Inflammatory macrophage treated with lipopolysaccharide for 4 hours (primary cell): Measurements from ENCODE around the gene KRT36.
A peak's percentile ranks its signal among the peaks of the same experiment; 100 is the strongest.

Experiments used
- DNase-seq: peaks from one replicate; pipeline ENCODE4 v3.0.0-alpha.2; 2020

Gene KRT36

DNA sequence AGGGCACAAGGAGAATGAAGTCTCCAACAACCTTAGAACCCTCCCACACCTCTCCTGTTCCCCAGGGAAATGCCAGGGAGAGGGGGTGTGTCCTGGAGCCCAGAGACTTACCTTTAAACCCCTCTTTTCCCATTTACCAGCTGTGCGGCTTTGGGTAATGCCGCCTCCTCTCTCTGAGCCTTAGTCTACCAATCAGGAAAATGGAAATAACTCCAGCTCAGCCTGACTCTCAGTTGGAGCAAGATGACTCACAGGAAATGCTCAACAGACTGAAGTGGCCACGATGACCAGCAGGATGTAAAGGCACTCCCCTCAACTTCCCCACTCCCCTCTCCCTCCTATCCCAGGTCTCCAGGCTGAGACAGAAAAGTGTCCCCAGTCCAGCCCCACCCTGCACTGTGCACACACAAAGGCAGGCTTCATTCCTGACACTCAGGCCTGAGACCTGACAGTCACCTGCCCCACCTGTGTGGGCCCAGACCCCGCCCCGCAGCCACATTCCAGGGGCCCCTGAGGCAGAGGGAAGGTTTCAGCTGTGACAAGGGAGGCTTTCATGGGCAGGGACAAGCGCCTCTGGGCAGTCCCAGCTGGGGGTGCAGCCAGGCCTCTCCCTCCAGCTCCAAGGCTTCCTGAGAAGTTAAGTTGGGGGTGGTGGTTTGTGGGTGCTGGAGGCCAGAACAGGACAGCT is 32.0 kb upstream of the KRT36 start:
- peak; percentile 48 for DNase-seq

DNA sequence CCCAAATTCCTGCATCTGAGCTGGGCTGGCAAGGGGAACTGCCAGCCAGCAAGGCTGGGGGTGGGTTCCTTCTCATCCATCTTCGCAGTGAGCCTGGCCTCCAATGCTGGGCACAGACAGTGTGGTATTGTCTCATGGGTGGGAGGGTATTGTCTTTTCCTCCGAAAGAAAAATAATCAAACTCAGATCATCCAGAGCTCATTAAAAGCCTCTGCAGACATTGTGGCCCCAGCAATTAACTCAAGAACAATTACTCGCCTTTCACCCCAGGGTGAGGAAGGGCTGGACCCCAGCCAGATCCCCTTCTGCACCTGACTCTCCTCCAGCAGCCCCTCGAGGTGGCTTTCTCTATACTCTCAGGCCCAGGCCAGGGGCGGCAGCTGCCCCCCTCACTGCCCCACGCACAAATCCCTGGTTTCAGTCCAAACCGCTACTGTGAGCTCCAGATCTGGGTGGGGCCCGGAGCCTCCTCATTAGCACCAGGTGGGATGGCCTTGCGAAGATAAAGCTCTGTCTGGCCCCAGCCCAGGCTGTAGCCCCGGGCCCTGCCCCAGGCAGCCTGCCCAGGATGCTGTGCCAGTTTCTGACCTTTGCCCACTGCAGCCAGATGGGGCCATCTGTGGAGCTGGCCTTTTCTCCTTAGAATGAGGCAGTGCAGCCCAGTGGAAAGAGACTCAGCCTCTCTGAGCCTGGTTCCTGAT is 31.3 kb upstream of the KRT36 start:
- no peak for DNase-seq

DNA sequence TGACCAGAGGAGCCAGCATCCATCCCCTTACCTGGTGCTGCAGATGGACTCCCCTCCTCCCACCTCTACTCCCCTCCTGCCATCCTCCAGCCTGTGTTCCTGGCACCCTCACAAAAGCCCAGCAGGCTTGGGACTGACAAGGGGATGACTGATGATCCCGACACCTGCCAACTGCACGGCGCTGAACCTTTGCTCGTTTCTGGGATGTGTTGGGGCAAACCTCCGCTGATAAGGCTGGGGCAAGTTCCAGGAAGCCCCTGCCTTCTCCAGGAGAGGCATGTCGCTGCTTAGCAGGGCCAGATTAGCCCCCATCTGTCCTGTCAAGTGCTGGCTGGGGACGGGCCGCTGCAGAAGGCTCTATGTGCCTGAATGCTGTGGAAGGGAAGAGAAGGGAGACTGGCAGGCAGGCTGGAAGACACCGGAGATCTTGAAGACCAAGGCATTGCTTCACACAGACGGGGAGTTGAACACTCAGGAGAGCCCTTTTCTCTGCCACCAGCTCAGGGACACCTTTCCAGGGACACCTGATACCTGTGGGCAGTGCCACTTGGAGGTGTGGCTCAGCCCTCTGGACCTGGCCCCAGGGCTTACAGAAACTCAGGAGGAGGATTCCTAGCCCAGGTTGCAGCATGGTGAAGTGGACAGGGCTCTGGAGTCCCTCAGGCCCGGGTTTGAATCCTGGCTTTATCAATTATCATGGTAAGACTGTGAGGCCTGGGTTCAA is 30.0 kb upstream of the KRT36 start:
- no peak for DNase-seq

DNA sequence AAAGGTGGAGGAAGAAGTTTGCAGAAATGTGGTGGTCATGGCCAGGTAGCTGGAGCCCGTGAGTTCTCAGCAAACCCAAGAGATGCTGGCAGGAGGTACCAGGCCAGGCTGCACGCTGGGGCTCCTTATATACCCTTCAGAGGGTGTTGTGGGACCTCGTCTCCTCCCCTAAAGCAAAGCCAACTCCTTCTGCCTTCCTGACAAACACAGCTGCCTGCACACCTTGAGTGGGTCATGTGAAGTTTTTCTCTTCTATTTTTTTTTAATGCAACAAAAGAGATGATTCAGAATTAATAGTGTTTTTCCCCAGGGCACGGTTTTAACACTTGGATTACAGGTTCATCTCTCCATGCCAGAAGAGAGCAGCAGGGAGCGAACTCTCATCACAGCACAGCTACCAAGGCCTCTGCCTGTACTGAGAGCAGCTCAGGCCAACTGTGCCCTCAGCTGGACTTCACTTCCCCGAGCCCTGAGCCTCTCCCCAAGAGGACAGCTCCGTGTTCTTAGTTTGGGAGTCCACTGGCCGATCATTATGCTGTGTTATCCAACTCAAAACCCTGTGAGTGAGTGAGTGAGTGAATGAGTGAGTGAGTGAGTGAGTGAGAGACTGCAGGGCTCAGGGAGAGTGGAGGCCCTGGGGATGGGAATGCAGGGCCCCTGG is 29.2 kb upstream of the KRT36 start, which contains the start of gene KRT15:
Gene KRT15, minus strand, starts transcription at position 102 of the 661 bp plus-strand sequence. Its CDS starts 63 bp downstream, at position 39.
- no peak for DNase-seq

DNA sequence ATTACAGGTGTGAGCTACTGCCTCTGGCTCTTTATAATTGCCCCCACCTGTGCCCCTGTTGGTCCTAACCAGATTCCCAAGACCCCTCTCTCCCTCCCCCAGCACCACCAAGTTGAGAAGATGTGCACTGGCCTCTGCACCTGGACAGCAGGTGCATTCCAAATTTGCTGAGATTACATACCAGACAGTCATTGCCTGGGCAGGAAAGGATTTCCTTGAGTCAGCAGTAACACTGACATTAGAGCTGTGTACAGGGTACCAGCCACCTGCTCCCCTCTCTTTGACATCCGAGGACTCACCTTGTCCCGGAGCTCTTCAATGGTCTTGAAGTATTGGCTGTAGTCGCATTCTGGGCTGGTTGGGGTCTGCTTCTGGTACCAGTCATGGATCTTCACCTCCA is 28.3 kb upstream of the KRT36 start:
- no peak for DNase-seq

DNA sequence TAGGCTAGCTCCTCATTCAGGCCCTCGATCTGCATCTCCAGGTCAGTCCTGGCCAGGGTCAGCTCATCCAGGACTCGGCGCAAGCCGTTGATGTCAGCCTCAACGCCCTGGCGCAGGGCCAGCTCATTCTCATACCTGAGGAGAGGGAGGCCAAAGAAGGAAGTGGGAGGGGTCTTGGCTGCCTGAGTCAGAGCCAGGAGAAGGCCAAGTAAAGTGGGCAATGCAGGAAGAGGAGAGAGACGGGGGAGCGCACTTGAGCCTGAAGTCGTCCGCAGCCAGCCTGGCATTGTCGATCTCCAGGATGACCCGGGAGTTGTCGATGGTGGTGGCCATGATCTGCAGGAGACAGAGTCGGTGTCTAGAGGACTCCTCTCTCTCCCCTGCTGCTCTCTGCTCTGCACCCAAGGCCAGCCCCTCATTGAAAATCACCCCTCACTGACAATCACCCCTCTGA is 27.1 kb upstream of the KRT36 start:
- no peak for DNase-seq

DNA sequence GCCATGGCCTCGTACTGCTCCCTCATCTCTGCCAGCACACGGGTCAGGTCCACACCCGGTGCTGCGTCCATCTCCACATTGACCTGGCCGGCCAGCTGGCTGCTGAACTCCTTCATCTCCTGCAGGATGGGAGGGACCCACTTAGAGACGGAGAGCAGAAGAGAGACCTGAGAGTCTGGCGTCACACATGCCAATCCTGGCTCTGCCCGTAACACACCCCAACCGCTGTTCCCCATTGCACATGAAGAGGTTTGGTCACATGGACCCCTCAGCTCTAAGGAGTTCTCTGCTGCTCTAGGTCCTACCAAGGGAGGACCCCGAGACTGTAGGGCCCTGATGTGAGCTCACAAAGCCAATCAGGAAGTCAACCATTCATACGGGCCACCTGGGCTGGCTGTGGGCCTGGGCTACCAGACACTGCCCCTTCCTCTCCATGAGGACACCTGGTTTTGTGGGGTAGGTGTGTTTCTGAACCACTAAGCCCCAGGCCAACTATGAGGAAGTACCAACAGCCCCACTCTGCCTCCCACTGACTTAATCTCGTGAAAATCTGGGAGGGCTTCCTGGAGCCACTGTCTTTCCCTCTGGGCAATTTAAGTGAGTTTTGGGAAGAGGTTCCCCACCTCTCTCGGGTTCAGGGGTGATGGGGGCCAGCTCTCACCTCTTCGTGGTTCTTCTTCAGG is 26.6 kb upstream of the KRT36 start:
- DNase-seq = no peak

DNA sequence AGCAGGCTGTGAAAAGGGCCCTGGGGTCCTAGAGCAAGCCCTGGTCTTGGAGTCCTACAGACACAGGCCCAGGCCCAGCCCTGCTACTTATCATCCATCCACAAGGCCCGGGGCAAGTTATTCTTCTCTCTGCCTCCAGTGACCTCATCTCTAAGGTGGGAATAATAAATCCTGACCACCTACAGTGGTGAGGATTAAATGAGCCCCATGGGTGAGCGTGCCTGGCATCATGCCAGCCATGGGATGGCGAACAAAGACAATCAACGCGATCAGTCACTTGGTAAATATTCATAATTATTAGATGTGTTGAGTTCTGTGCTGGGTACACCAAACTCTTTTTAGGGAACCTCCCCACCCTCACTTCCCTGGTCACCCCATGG is 23.4 kb upstream of the KRT36 start:
- no peak for DNase-seq

DNA sequence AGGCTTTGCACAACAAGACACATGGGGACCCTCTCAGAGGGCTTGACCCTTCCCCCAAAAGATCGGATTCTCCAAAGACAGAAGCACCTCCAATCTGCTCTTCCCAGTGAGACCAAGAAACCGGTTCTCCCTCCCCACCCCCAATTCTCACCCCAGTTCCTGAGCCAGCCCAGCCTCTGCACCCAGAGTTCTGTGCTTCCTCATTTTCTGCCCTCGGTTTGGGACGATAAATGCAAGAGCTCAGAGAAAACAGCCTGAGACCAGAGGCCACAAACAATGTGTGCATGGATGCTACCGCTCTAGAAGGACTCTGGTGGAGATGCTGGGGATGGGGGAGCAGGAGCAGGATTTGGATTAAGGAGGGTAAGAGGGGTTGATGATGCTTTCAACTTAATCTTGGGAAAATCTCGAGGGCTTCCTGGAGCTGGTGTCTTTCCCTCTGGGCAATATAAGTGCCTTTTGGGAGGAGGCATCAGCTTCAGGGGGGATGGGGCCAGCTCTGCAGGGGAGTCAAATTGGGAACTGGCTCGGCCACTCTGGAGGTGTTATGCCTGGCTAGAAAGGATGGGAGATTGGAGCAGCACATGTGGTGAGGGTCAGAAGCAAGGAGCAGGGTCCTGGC is 22.9 kb upstream of the KRT36 start:
- DNase-seq = no peak

DNA sequence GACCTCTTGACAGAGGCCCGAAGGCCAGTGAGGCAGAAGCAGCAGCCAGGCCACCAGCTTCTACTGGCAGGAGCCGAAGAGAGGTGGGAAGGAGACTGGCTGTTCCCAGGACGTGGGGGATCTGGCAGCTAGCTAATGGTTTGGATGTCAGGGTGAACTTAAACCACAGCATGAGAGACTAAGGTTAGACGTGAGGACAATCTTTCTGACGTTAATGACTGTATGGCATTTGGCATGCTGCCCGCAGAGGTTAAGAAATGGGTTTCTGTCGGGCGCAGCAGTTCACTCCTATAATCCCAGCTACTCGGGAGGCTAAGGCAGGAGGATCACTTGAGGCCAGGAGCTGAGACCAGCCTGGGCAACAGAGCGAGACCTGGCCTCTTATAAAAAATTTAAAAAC is 22.0 kb upstream of the KRT36 start:
- no peak for DNase-seq

DNA sequence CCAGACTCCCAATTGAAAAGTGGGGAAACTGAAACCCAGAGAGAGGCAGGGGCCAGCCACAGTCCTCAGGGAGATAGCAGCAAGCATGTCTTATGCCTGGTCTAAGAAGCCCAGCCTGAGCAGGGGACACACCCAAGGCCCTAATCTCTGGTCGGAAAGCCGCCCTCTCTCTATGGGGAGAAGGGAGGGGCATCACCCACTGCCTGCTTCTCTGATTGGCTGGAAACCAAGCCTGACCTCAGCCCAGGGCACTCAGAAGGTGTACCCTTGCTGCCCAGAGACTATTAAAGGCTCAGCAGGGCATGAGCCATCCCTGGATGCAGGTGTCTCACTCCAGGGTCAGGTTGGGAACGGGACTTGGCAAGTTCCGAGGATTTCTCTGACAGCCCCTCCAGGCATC is 21.4 kb upstream of the KRT36 start:
- no peak for DNase-seq

DNA sequence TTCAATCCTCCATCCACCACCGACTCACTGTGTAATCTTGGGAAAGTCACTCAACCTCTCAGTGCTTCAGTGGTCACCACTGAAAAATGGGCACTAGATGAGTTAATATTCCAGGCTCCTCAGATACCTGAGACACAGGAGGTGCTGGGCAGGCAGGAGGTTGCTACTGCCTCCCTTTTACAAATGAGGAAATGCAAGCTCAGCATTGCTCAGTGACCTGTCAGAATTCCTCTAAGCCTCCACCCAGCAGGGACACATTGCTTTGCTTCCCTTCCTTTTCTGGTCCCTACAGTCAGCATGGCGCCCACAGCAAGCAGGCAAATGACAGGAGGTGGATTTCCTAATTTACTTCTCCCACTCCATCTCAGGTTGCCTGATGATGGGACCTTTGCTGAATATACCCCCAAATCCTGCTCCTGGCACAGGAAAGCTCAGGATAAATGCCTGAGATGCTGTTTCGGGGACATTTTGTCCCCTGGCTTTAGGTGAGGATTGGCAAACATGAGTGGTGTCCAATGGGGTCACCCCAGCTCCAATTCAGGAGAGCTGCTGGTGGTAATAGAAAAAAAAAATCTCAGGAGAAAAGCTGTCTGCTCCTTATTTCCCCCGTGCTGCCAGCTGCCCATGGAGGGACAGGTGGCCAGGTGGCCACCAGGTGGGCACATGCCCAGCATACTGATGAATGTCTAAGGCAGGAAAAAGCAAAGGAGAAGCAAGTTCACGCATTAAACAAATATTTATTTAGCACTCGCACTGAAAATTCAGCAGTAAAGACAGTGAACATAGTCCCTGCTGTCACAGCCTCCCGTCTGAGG is 20.7 kb upstream of the KRT36 start:
- no peak for DNase-seq

DNA sequence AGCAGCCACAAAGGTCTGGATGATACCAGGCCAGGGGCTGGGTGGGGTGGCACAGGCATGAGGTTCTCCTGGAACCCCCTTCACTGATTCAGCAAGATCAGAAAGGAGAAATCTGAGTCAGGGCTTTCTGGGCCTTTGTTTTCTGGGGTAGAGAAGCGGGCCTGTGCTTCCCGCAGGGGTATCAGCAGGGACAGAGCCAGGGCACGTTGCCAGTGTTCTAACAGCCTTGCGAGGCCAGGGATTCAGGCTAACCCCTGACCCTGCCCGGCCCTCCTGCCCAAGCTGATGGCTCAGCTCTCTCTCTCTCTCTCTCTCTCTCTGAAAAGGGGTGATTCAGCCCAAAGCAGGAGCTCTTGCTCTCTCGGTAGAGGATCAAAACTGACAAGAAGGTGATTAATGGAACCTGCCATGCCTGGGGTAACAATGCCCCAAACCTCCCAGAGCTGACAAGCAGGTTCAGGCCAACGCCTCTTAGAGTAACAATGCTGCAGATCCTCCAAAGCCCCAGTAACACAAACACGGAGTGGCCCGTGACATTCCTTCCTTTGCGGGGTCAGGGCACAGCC is 17.7 kb upstream of the KRT36 start:
- DNase-seq = no peak

DNA sequence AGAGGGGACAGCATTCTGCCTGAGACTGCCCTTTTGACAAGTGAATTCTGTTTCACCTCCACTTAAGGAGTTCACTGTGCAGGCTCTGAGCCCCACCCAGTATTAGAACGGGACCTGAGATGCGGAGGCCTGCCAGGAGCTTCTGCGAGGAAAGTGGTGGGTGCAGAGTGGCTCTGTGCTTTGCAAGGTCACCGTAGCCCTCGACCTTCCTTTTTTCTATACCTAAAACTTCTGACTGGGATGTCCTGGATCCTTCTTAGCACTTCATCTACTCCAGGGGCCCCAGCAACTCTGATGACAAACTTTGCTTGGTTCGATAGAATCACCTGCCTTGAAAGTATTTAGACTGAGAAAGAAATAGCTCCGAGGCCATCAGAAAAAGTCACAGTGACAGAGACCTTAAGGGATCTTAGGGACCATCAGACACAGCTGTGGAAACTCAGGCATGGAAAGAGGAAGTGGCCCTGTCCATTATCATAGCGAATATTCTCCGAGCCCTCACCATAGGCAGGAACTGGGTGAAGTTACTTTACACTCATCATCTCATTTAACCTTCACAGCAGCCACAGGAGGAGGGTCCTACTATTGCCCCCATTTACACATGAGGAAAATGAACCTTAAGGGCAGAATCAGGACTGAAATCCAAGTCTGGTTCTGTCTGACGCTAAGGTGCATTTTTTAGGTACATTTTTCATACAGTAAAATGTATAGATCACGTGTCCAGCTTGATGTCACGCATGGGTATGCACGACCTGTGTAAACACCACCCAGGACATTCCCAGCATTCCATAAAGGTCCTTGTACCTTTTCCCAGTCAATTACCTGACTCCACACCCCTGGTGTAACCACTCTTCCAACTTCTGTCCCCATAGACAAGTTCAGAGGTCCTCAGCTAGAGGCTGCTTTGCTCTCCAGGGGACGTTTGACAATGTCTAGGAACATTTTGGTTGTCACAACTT is 16.4 kb upstream of the KRT36 start:
- DNase-seq = peak; percentile 13

DNA sequence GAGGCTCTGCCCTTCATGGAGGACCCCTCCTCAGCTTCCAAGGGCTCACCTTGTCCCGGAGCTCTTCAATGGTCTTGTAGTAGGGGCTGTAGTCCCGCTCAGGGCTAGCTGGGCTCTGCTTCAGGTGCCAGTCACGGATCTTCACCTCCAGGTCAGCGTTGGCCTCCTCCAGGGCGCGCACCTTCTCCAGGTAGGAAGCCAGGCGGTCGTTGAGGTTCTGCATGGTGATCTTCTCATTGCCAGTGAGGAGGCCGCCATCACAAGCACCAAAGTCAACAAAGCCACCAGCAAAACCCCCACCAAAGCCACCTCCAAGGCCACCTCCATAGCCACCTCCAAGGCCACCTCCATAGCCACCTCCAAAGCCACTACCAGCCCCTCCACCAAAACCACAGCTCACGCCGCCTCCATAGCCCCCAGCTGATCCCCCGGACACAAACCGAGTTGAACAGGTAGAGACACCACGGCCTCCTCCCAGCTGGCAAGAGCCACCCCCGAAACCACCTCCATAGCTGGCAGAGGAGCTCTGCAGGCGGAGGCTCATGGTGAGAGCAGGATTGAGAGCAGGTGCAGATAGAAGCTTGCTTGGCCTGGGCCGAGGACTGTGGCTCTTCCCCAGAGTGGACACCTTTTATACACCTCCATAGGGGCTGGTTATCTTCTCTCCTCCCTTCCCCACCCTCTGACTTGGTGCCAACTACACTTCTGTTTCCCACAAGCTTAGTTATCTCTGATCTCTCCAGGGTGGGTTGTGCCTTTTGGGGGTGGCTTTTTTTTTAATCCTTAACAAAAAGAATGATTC is 15.5 kb upstream of the KRT36 start, which contains the start of gene KRT13:
Gene KRT13, minus strand, starts transcription at position 606 of the 802 bp plus-strand sequence. Its CDS starts 62 bp downstream, at position 544.
- no peak for DNase-seq

DNA sequence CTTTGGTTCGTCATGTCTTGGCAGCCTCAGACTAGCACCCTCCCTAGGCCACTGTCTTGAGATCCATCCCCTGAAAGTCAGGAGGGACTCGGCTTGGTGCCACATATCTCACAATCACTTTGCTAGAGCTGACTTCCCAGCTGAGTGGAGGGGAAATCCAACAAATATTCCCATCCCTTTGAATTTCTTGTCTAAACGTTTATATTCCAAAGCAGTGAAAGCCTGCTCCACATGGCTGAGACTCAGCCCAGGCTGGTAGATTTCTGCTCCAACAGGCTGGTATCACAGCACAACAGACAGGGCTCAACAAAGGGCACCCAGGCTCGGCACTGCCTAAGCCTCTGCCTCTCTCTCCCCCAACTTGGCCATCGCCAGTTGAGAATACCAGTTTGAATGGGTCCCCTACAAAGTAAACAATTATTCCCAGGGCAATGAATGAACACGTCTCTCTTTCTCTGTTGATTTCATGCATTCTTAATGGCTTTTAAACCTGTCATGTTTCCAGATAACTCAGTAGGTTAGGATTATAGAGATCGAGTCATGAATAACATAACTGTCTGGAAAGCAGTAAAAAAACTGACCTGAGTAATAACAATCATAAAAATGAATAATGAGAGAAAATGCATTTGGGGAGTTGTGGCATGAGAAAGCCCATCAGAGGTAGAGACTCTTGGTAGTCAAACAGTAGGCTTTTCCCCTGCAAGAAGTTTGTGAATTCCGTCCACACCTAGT is 14.7 kb upstream of the KRT36 start:
- DNase-seq = no peak

DNA sequence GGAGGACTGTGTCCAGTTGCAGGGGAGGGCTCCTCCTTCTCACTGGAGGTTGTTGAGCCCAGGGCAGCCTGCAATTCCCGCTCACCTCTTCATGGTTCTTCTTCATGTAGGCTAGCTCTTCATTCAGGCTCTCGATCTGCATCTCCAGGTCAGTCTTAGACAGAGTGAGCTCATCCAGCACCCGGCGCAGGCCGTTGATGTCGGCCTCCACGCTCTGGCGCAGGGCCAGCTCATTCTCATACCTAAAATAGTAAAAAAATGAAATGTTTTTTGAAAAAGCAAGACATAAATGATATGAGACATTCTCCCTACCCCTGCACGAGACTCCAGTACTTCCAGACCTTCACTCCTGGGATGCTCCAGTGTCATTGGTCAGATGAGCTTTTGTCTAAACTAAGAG is 13.5 kb upstream of the KRT36 start:
- no peak for DNase-seq
